Measurements from ENCODE around the gene LEMD3.
A peak's percentile ranks its signal among the peaks of the same experiment; 100 is the strongest.

LEMD3 gene

DNA sequence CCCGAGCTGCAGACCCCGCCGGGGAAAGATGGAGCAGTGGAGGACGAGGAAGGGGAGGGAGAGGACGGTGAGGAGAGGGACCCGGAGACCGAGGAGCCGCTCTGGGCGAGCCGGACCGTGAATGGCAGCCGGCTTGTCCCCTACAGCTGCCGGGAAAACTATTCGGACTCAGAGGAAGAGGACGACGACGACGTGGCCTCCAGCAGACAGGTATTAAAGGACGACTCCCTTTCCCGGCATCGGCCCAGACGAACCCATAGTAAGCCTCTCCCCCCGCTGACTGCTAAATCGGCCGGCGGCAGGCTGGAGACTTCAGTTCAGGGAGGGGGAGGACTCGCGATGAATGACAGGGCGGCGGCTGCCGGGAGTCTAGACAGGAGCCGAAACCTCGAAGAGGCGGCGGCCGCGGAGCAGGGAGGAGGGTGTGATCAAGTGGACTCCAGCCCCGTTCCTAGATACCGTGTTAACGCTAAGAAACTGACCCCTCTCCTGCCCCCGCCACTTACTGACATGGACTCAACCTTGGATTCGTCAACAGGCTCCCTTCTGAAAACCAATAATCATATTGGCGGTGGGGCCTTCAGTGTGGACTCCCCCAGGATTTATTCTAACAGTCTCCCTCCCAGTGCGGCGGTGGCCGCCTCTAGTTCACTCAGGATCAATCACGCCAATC lies 962 bp downstream of the LEMD3 start:
- DNase-seq (ENCODE audit: low spot score) = peak; percentile 78

DNA sequence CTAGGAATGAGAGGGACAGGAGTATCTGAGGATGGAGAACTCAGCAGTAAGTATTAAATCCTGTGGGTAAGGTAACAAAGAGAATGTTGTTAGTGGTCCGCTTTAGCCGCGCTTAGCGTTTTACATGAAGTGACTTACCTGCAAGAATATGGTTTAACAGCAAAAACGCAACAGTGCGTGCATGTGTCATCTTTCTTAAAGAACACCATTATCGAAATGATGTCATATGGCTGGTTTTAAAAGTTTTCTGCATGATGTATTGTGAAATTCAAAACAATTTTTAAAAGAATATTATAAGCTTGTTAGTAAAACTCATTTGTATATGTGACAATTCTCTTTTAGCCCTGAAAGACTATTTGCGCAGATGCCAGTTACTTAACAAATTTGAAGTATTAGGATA lies 1.7 kb downstream of the LEMD3 start:
- no peak for DNase-seq (ENCODE audit: low spot score)

DNA sequence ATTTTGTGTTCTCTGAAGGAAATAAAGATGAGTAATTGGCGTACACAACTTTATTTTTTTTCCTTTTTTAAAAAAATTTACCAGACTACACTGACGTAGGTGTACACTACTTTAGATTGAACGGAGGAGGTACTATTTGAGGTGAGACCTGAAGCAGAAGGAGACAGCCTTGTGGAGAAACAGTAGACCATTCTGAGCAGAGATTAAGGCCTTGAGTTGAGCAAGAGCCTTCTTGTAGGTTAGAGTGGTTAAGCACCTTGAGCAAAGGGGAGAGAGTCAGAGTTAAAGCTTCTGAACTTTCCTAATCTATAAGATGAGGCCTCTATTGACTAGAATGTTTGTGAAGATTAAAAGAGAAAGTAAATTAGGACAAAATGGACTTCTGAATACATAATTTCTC lies 2.5 kb downstream of the LEMD3 start:
- peak; percentile 12 for DNase-seq (ENCODE audit: low spot score)

DNA sequence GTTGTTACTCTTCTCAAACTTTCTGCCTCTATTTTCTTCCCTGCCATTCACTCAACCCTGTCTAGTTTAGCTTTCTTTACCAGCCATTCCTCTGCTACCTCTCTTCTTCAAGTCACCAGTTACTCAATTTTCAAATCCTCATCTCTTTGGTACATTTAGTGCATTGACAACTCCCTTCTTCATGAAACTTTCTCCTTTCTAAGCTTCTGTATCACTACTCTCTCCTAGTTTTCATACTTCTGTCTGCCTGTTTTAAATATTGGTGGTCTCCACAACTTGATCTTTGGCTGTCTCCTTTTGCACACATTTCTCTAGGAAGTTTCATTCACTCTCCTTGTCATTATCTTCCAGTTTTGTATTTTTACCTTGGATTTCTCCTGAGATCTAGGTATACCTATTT lies 6.0 kb downstream of the LEMD3 start:
- no peak for DNase-seq (ENCODE audit: low spot score)

DNA sequence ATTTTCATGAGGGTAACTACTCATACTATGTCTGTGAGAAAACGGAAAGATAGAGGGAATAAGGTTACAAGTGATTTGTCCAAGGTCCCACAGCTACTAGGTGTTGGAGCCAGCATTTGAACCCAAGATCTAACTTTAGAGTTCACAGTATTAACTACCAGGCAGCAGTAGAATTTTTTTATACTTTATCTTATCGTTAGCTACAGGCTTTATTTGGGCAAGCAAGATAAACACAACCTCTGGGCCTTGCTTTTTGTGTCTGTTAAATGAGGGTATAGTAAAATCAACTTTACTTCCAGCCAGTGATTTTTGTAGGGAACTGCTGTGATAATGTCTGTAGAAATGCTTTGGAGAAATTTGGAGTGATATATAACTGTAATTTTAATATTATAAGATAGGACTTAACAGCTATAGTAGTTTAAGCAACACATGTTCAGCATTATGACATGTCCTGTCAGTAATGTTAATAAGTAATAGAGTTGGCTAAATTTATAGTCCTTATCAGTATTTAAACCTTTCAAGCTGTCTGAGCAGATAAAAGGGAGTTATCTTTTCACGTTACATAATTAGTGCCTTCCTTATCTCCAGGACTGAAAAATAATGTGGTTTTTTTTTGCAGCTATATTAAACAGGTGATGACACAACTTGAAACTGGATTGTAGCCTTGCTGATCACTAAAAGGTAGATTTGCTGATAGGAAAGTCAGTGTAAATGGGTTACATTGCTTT lies 12.8 kb downstream of the LEMD3 start:
- no peak for DNase-seq (ENCODE audit: low spot score)

DNA sequence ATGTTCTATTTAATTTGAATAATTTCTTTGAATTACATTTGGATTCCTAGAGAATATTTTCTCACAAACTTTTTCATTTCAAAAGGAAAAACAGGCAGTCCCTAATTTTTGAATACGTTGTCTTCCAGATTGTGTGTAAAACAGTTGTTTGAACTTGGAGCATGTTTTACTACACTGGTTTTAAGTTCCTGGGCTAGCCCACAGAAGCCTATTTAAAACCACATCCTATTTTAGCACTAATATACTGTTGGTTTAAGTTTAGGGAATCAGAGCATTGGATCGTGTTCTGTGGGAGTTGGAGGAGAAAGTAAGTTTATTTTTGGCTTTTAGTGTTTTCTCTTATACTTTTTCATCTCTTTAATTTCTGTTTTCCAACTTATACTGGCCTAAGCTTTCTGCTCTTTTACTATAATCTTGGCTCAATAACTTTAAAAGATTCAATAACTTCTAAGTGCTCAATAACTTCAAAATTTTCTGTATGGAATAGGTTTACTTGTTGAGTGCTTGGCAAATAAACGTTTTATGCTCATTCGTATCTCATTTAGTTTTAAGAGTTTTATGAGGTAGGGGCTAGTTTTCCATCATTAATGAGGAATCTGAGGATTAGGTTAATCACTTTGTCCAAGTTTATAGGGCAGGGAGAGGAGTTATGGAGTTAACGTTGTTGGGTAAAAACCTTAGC lies 14.9 kb downstream of the LEMD3 start:
- DNase-seq (ENCODE audit: low spot score) = no peak

DNA sequence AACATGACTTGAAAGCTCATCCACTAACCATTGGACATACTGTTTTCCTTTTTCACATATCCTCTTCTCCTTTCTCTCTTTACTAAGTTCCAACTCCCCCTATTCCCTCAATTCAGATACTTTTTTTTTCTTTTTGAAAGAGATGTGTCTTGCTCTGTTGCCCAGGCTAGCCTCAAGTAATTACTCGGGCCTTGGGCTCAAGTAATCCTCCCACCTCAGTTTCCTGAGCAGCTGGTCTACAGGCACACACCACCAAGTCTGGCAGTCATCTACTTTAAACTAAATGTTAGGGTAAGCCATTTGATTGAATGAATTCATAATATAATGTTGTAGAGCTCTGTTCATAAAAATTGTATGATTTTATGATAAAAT lies 15.5 kb downstream of the LEMD3 start:
- DNase-seq (ENCODE audit: low spot score) = no peak

DNA sequence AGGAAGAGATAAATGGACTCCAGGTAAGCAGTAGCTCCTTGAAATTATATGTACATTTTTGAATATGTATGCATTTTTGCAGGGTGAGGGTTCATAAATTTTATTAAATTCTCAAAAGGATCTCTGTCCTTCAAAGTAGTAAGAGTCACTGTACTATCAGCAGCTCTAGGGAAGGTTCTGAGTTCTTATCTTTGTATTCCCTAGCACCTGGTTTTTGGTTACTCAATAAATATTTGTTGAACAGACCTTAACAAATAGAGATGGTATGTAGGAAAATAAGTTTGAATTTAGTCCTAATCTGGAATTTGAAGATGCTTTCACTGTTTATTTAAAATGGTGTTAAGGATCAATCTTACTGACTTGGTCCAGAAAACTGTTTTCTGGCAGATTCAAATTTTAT lies 18.3 kb downstream of the LEMD3 start:
- DNase-seq (ENCODE audit: low spot score) = no peak

DNA sequence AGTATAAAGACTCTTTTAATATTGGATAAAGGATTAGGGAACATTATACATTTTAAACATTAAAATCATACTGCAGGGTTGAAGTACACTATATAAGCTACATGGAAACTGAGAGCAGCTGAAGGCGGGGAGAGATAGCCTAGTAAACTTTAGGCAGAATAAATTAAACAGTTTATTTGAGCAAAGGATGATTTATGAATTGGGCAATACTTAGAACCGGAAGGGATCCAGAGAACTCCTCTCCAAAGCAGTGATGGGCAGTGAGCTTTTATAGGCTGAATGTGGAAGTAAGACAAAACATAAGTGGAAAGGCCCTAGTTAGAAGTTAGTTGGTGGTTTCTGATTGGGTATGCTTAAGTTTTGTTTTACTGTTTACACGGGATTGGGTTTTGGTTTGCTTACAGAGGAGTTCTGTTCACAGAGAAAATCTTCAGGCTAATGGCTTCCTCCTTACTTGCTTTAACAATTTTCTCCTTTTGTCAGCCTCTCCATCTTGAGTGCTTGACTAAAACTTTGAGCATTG lies 18.9 kb downstream of the LEMD3 start:
- no peak for DNase-seq (ENCODE audit: low spot score)

DNA sequence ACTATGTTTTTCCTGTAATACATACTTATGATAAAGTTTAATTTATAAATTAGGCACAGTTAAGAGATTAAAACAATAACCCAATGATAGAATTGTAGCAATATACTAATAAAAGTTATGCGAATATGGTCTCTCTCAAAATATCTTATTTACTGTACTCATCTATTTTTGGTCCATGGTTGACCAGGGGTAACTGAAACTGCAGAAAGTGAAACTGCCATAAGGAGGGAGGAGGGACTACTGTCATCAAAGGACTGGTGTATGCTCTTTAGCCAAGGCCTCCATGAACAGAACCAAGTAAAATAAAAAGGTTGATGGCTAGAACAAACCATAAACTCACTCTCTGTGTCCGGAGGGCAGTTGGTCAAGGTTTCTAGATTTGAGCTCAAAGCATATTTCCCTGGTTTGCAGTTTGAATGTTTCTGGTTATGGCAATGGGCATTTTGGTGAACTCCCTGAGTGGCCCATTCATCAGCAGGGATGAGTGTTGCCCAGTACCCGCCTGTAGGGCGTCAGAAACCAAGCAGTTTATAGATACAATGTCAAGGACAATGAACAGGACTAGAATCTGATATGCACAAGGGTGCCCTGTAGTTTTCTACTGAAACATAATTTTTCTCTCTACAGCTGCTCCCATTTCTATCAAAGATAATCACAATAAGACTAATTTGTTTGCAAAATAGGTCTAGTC lies 19.8 kb downstream of the LEMD3 start:
- DNase-seq (ENCODE audit: low spot score) = no peak

DNA sequence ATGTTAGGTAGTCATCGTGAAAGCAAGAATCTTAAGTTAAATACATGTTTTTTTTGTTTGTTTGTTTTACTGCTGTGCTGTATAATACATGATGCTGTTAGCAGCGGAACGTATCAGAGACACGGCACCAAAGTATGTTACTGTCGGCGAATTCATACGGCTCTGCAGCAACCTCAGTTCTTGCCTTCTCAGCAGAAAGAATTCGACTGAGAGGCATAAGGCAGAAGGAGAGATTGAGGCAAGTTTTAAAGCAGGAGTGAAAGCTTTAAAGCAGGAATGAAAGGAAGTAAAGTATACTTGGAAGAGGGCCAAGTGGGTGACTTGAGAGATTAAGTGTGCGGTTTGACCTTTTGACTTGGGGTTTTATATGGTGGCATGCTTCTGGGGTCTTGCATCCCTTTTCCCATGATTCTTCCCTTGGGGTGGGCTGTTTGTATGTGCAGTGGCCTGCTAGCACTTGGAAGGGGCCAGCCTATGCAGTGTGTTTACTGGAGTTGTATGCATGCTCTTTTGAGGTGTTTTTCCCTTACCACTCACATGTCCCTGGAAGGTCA lies 23.7 kb downstream of the LEMD3 start:
- DNase-seq (ENCODE audit: low spot score) = no peak

DNA sequence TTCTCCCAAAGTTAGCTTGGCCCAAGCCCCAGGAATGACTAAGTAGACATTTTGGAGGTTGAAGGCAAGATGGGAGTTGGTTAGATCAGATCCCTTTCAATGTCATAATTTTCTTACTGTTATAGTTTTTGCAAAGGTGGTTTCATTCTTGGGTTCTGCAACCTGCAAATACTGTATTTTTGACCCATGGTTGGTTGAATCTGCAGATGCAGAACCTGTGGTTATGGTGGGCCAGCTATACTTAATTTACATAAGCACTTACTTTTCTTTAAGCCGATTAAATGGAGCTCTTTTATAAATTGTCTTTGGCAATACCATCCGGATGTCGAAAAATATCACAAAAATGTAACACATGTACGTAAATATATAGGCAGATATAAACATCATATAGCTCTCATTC lies 25.6 kb downstream of the LEMD3 start:
- no peak for DNase-seq (ENCODE audit: low spot score)

DNA sequence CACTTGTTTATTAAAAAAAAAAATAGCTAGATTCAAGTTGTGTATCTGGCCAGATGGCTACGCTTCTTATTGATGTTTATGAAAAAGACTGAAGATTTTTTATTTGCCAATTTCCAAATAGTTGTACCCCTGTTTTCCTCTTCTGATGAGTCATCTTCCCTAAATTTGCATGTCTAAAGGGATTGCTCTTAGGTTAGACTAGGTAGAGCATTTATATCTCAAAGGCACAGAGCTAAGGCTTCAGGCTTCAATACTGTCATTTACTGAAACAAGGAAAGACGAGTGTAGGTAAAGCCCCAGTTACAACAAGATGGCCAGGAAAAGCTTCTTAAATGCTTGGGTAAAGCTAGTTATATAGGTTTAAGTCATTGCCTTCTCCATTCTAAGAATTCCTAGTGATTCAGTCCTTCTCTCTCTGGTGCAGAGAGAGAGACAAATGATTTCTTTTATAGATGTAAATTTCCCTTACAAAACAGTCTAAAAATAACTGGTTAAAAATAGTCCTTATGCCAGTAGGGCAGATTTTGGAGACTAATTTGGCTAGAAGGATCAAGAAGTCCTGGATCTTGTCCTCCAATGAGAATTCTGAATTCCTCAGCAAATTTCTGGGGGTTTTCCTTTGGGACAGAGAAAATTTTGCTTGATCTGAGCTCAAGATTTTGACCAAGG lies 26.1 kb downstream of the LEMD3 start:
- DNase-seq (ENCODE audit: low spot score) = no peak

DNA sequence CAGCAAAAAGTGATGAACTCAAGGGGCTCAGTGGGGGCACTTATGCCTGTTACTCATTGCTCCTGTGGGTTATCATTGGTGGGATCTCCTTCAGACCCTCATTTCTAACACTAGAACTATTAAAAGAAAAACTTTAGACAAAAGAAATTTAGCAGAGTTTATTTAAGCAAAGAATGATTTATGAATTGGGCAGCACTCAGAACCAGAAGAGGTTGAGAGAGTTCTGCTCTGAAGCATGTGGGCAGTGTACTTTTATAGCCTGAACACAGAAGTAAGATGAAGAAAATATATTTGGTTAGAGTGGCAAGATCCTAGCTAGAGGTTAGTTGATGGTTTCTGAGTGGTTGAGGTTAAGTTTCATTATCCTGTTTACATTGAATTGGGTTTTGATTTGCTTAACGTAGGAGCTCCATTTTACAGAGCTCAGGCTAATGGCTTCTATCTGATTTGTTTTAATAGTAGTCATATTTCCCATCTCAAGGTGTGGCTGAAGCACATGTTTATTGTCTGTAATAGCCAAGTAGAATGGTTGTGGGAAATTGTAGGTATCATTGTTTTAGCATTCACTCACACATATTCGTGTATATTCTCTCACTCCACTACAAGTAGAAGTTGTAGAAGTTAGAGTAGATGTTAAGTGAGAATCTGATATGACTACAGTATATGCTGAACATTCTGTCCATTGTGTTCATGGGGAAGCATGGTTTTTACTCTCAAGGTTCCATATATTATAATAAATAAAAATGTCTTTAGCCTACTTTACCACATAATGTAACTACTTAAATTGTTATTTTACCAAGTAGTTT lies 27.6 kb downstream of the LEMD3 start:
- no peak for DNase-seq (ENCODE audit: low spot score)

DNA sequence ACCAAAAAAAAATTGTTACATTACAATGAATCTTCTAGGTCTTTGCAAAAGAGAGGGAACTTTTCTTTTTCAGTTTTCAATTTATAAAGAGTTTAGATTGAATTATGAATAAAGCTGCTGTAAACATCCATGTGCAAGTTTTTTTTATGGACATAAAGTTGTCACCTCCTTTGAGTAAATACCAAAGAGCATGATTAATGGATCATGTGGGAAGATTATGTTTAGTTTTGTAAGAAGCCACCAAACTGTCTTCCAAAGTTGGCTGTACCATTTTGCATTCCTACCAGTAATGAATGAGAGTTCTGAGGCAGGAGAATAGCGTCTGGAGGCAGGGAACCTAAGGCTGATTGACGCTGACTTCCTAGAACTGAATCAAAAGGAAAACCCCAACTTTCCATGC lies 30.2 kb downstream of the LEMD3 start:
- DNase-seq (ENCODE audit: low spot score) = no peak

DNA sequence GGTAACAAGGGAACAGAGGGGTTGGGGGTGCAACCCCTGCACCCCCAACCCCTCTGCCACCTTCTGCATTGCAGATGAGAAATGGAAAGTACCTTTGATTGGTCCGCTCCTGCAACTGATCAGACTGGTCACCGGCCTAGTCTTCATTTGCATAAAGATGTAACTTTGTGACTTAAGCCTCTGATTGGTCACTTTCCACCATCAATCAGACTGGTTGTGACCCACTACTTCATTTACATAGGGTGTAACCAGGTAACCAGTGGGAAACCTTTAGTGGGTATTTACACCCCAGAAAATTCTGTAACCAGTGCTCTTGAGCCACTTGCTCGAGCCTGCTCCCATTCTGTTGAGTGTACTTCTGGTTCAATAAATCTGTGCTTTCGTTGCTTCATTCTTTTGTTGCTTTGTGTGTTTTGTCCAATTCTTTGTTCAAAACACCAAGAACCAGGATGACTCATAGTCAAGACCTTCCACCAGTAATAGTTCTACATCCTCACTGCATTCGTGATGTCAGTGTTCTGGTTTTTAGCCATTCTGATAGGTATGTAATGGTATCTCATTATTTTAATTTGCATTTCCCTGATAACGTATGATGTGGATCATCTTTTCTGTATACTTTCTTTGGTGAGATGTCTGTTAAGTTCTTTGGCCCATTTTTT lies 30.8 kb downstream of the LEMD3 start:
- peak; percentile 2 for DNase-seq (ENCODE audit: low spot score)

DNA sequence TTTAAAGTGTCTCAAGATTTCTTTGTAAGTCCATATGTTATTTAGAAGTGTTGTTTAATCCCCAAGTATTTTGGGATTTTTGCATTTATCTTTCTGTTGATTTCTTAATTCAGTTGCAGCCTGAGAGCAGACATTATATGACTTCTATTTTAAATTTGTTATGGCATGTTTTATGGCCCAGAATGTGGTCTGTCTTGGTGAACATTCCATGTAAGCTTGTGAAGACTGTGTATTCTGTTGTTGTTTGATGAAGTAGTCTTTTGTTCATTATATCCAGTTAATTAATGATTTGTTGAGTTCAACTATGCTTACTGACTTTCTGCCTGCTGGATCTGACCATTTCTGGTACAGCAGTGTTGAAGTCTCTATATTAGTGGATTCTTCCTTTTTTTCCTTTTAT lies 34.0 kb downstream of the LEMD3 start:
- no peak for DNase-seq (ENCODE audit: low spot score)

DNA sequence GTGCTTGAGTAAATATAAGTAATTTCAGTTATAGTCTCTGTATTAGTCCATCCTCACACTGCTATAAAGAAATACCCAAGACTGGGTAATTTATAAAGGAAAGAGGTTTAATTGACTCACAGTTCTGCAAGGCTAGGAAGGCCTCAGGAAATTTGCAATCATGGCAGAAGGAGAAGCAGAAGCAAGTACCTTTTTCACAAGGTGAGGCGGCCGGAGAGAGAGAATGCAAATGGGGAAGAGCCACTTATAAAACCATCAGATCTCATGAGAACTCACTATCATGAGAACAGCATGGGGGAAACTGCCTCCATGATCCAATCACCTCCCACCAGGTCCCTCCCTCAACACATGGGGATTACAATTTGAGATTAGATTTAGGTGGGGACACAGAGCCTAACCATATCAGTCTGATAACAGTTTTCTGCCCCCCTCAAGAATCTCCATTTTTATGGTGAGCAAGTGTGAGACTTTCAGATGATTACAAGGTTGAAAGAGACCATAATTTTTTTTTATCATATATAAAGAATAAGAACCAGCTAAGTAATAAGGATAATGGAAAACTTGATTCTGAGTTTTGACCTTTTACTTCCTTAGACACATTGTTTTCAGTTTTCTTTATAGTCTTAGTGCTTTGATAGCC lies 35.6 kb downstream of the LEMD3 start:
- no peak for DNase-seq (ENCODE audit: low spot score)

DNA sequence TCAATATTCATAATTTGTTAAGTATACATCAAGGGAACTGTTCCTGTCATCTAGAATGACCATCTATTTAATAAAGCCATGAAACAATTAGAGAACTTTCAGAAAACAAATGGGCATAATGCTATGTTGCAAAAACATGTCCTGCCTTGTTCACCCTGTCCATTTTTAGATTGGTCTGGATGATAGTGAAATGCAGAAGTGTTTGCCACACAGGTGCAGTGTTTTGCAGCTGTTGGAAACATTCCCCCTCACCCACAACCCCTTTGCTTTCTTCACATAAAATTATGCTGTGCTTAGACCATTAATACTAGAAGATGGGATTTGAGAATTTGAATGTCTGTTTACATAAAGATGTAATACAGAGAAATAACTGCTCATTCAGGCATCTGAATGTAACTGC lies 36.5 kb downstream of the LEMD3 start:
- no peak for DNase-seq (ENCODE audit: low spot score)

DNA sequence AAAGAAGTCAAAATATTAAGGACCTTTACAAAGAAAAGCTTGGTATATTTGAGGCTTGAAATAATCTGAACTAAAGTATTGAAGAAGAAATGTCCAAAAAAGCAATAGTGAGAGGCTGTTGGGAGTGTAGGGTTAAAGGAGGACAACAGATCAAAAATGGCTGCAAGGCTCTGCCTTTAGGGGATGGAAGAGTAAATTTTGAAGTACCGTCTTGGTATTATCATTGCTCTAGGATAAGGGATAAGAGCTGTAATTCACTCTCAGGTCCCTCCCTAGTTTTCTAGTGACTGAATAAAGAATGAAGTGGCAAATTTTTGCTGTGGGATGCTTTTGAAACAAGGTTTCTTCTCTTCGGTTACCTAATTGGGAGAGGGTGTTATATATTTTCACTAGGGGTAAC lies 38.7 kb downstream of the LEMD3 start:
- no peak for DNase-seq (ENCODE audit: low spot score)

Data from kidney tubule cell (primary cell).